Transverse colon (tissue), 4 donors: ENCODE results near the gene PCCA. TPM values are rescaled to one million over a fixed set of nuclear protein-coding genes. Genes with fewer than 3 reads are reported as not detected.

Experiments
- DNase-seq: peaks from one replicate; pipeline ENCODE4 v3.0.0-alpha.2; 2019
- H3K27ac ChIP-seq, 4 donors: fragments of 200-600 bp; sonication (generic); 2 replicates each; pipeline ENCODE4 v1.5.1; 2016 to 2018; ENCODE audit warnings: inconsistent platforms in 4 of 4
- H3K27me3 ChIP-seq: fragments of 200-600 bp; sonication (generic); 2 replicates; pipeline ENCODE4 v1.5.1; 2017; ENCODE audit warnings: inconsistent platforms
- H3K36me3 ChIP-seq, 4 donors: fragments of 200-600 bp; sonication (generic); 2 replicates each; pipeline ENCODE4 v1.5.1; 2017 to 2019; ENCODE audit warnings: inconsistent platforms in 4 of 4
- H3K4me1 ChIP-seq, 4 donors: fragments of 200-600 bp; sonication (generic); 2 replicates each; pipeline ENCODE4 v1.5.1; 2017 to 2020; ENCODE audit warnings: inconsistent platforms in 4 of 4
- H3K4me3 ChIP-seq, 4 donors: fragments of 200-600 bp; sonication (generic); 1 replicate in 1 of 4; 2 replicates in 3 of 4; pipeline versions ENCODE4 v1.5.1 to v1.6.1; 2017 to 2019; ENCODE audit warnings: inconsistent platforms in 4 of 4
- H3K9me3 ChIP-seq, 2 donors: fragments of 200-600 bp; sonication (generic); 2 replicates each; pipeline ENCODE4 v1.5.1; 2017 to 2019; ENCODE audit warnings: inconsistent platforms in 2 of 2
- CTCF ChIP-seq, 5 experiments: fragments of 200-600 bp in 3 of 5; fragments of 450-650 bp in 2 of 5; sonication (generic) in 3 of 5; IDR thresholded peaks; 1 replicate in 2 of 5; 2 replicates in 3 of 5; pipeline ENCODE4 v1.5.1; 2016 to 2017; ENCODE audit warnings: antibody characterized with exemption in 5 of 5, inconsistent platforms in 3 of 5, mild to moderate bottlenecking in 2 of 5, moderate library complexity in 1 of 5
- EP300 ChIP-seq: sonication (generic); formaldehyde crosslinking; IDR thresholded peaks from one replicate; pipeline ENCODE4 v1.6.1; 2017; ENCODE audit warnings: antibody characterized with exemption, low read depth
- POLR2A ChIP-seq: fragments of 450-650 bp; IDR thresholded peaks from one replicate; pipeline ENCODE4 v1.6.1; 2016; ENCODE audit warnings: antibody characterized with exemption, mild to moderate bottlenecking, moderate library complexity
- POLR2AphosphoS5 ChIP-seq, 3 donors: sonication (generic); formaldehyde crosslinking; IDR thresholded peaks; one replicate each; pipeline ENCODE4 v1.6.1; 2016; ENCODE audit warnings: antibody characterized with exemption in 3 of 3
- WGBS, 2 donors: methylation state at CpG; one replicate each; pipeline ENCODE4 v1.1.5; 2018; ENCODE audit warnings: low coverage in 1 of 2; 5-methylcytosine and 5-hydroxymethylcytosine counted together
- in situ Hi-C, 4 donors: fragments of 200-750 bp; cut with MboI; loops; one replicate each; pipeline versions ENCODE4 v1.15.0 to v1.15.1; 2017; ENCODE audit warnings: low sequenced_read_pairs in 3 of 4, low pct_ligation_motif_present in 1 of 4, low pct_unique_long_range_greater_than_20kb in 1 of 4
- intact Hi-C: fragments of 100-400 bp; cut with DNase I; formaldehyde crosslinking; loops from one replicate; pipeline ENCODE4 v1.15.1; 2023; ENCODE audit warnings: low total_unique reads
- total RNA-seq, 4 donors: library from RNA; depleted of rRNA; stranded (reverse); fragments of >200 nt; gene quantifications; one replicate each; pipeline ENCODE4 v1.1.0, GENCODE V29; 2016

PCCA gene
- total RNA-seq, 4 donors from 2014 or later = 13.1 to 87.8 (median 74.6) TPM

- Histone ChIP-seq H3K4me3 (no peak overlapping the region), H3K27me3 (no peaks in the 10 kb centered on the region), H3K4me1 (no peaks in the 10 kb centered on the region), H3K9me3 (no peaks in the 10 kb centered on the region), H3K36me3 (no peaks in the 10 kb centered on the region), H3K27ac (no peak overlapping the region)
- no peak for TF ChIP-seq POLR2AphosphoS5 (IDR thresholded peaks at IDR 0.05)
- intact Hi-C loops = no loop called here
- no peak for DNase-seq
- 88 to 100% methylated on average over 3 to 7 of the region's 7 CpGs for WGBS, 2 donors
- in situ Hi-C loops = no loop called here
Measured at GRCh38 chr13:100254002-100254401, 165.1 kb downstream of the PCCA start.

- in situ Hi-C loops (no loop called here), intact Hi-C loops (no loop called here)
- H3K4me1 ChIP-seq = no peaks in the 10 kb centered on the region
- WGBS, 2 donors = 92 to 94% methylated on average over 2 to 3 of the region's 3 CpGs
- H3K27ac ChIP-seq = no peak overlapping the region
- TF ChIP-seq POLR2A = no peak
- no peak for TF ChIP-seq POLR2AphosphoS5 (IDR thresholded peaks at IDR 0.05)
- no peak for TF ChIP-seq EP300
- no peak for TF ChIP-seq CTCF (IDR thresholded peaks at IDR 0.05)
- no peaks in the 10 kb centered on the region for H3K9me3 ChIP-seq
- no peaks in the 10 kb centered on the region for H3K36me3 ChIP-seq
- H3K27me3 ChIP-seq = no peaks in the 10 kb centered on the region
- DNase-seq = no peak
- no peak overlapping the region for H3K4me3 ChIP-seq
Measured at GRCh38 chr13:100262404-100262803, 173.5 kb downstream of the PCCA start.

GRCh38 chr13:100266026-100266425 is 177.1 kb downstream of the PCCA start:
- intact Hi-C loops (no loop called here), in situ Hi-C loops (no loop called here)
- H3K9me3 ChIP-seq = no peaks in the 10 kb centered on the region
- no peak overlapping the region for H3K4me3 ChIP-seq
- WGBS, 2 donors = 96 to 100% methylated on average over 1 to 2 of the region's 2 CpGs
- no peak for DNase-seq
- no peaks in the 10 kb centered on the region for H3K4me1 ChIP-seq
- no peaks in the 10 kb centered on the region for H3K27me3 ChIP-seq
- H3K36me3 ChIP-seq = peaks cover 0 to 8% (median 0%) of the 10 kb centered on the region in 4 donors
- TF ChIP-seq EP300 = no peak
- TF ChIP-seq POLR2AphosphoS5 (IDR thresholded peaks at IDR 0.05) = no peak
- TF ChIP-seq POLR2A = no peak
- no peak for TF ChIP-seq CTCF (IDR thresholded peaks at IDR 0.05)
- H3K27ac ChIP-seq = no peak overlapping the region

GRCh38 chr13:100269837-100270236 is 180.9 kb downstream of the PCCA start:
- peaks cover 0 to 8% (median 0%) of the 10 kb centered on the region in 4 donors for H3K36me3 ChIP-seq
- 65% methylated on average over 2 of the region's 2 CpGs; no CpG with 5 or more reads in 1 of the 2 donors for WGBS, 2 donors
- in situ Hi-C loops (no loop called here), intact Hi-C loops (no loop called here)
- H3K27me3 ChIP-seq = no peaks in the 10 kb centered on the region
- H3K4me1 ChIP-seq = peaks cover 0 to 5% (median 0%) of the 10 kb centered on the region in 4 donors
- DNase-seq = peak; percentile 49
- no peak overlapping the region for H3K27ac ChIP-seq
- no peaks in the 10 kb centered on the region for H3K9me3 ChIP-seq
- no peak overlapping the region for H3K4me3 ChIP-seq
- TF ChIP-seq CTCF (IDR thresholded peaks at IDR 0.05) (no peak), POLR2A (no peak), EP300 (no peak), POLR2AphosphoS5 (IDR thresholded peaks at IDR 0.05) (no peak)

- no peaks in the 10 kb centered on the region for H3K27me3 ChIP-seq
- intact Hi-C loops (no loop called here), in situ Hi-C loops (no loop called here)
- 60 to 79% methylated on average over 6 of the region's 6 CpGs for WGBS, 2 donors
- no peaks in the 10 kb centered on the region for H3K9me3 ChIP-seq
- DNase-seq = no peak
- TF ChIP-seq CTCF (IDR thresholded peaks at IDR 0.05) (no peak), POLR2A (no peak), POLR2AphosphoS5 (IDR thresholded peaks at IDR 0.05) (no peak), EP300 (no peak)
- H3K27ac ChIP-seq = no peak overlapping the region
- no peak overlapping the region for H3K4me3 ChIP-seq
- peaks cover 0 to 8% (median 0%) of the 10 kb centered on the region in 4 donors for H3K36me3 ChIP-seq
- peaks cover 0 to 5% (median 0%) of the 10 kb centered on the region in 4 donors for H3K4me1 ChIP-seq
Measured at GRCh38 chr13:100273138-100273537, 184.2 kb downstream of the PCCA start.
